SK-N-SH treated with all-trans-retinoic acid at 6 μM for 48 hours (cell line): Measurements from ENCODE around the gene SUSD3.

ENCODE experiments used
- CSDC2 ChIP-seq: fragments of 250-450 bp; sonication (Bioruptor Pico); IDR thresholded peaks from 2 replicates; pipeline ENCODE4 v1.5.0; 2020; ENCODE audit warnings: mild to moderate bottlenecking, moderate library complexity
- ESRRG ChIP-seq: fragments of 250-450 bp; sonication (Bioruptor Pico); IDR thresholded peaks from 2 replicates; pipeline ENCODE4 v1.6.1; 2021; ENCODE audit warnings: mild to moderate bottlenecking
- TF ChIP-seq, protein P1 (sequence below): fragments of 250-450 bp; sonication (Bioruptor Pico); IDR thresholded peaks from 2 replicates; pipeline ENCODE4 v1.8.0; 2020; ENCODE audit warnings: mild to moderate bottlenecking, moderate library complexity, borderline replicate concordance

DNA sequence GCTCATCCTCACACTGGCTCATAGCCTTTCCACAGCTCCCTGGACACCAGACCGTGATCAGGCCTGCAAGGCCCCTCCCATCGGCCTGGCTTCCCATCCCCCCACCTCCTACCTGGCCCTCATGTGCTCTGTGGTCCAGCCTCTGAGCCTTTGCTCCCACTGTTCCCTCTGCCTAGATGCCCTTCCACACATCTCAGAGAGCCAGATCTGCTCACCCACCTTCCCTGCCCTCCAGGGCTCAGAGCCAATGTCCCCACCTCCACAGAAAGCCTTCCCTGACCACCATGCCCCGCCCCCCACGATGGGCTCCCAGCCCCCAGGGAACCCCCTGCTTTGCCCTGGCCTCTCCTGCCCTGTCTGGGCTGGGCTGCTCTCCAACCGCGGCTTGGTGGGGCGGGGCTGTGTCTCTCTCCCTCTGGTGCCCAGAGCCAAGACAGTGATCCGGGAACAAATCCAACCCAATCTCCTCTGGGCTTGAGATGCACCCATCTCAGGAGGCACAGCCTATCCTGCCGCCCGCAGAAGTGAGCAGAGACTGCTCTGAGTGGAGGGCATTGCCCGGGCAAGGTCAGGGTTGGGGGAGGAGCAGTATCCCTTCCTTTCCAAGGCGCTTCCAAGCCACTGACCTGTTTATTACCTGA lies 73.9 kb downstream of the SUSD3 start:
- TF ChIP-seq CSDC2 (CRISPR knock-in tag) (no peak), ESRRG (CRISPR knock-in tag) (no peak)
- TF ChIP-seq, protein P1, sequence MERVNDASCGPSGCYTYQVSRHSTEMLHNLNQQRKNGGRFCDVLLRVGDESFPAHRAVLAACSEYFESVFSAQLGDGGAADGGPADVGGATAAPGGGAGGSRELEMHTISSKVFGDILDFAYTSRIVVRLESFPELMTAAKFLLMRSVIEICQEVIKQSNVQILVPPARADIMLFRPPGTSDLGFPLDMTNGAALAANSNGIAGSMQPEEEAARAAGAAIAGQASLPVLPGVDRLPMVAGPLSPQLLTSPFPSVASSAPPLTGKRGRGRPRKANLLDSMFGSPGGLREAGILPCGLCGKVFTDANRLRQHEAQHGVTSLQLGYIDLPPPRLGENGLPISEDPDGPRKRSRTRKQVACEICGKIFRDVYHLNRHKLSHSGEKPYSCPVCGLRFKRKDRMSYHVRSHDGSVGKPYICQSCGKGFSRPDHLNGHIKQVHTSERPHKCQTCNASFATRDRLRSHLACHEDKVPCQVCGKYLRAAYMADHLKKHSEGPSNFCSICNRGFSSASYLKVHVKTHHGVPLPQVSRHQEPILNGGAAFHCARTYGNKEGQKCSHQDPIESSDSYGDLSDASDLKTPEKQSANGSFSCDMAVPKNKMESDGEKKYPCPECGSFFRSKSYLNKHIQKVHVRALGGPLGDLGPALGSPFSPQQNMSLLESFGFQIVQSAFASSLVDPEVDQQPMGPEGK (CRISPR knock-in tag), result no peak
